GM10266 (cell line): Measurements from ENCODE around the gene MRPL16.

Experiments used
- DNase-seq: peaks from one replicate; pipeline ENCODE4 v3.0.0; 2012; ENCODE audit errors: extremely low spot score
- CTCF ChIP-seq: IDR thresholded peaks from 2 replicates; pipeline ENCODE4 v1.5.1; 2012; ENCODE audit warnings: mild to moderate bottlenecking, low read depth; ENCODE audit not compliant: control insufficient read depth, insufficient read depth; ENCODE audit errors: missing control alignments

MRPL16 gene

GRCh38 chr11:59771605-59772004 is 39.0 kb downstream of the MRPL16 start:
- no peak for TF ChIP-seq CTCF
- no peak for DNase-seq

GRCh38 chr11:59770869-59771268 is 39.7 kb downstream of the MRPL16 start:
- no peak for DNase-seq
- TF ChIP-seq CTCF, result no peak

- DNase-seq, result no peak
- no peak for TF ChIP-seq CTCF
These were observed 40.3 kb downstream of the MRPL16 start for GRCh38 chr11:59770319-59770718.

GRCh38 chr11:59769828-59770227 is 40.8 kb downstream of the MRPL16 start:
- no peak for DNase-seq
- no peak for TF ChIP-seq CTCF

- no peak for TF ChIP-seq CTCF
- DNase-seq, result no peak
These were observed 41.5 kb downstream of the MRPL16 start for GRCh38 chr11:59769111-59769510.

DNA sequence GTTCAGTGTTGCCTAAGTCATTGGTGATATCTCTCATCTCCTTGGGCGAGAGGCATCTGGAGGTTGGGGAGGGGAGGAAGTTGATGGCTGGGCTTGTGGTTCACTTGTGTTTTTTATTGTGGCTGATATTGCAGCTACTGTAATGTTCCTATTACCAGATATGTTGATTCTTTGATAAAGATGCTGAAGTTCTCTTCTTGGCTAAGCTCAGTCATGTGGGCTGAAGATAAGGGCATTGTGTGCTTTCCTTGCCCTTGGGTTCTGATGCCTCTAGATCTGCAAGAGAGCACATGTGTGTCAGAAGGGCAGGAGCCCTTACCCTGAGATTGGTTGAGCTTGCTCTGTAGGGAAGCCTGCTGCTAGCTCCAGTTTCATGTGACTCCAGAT is 43.4 kb downstream of the MRPL16 start:
- no peak for TF ChIP-seq CTCF
- DNase-seq, result no peak

DNA sequence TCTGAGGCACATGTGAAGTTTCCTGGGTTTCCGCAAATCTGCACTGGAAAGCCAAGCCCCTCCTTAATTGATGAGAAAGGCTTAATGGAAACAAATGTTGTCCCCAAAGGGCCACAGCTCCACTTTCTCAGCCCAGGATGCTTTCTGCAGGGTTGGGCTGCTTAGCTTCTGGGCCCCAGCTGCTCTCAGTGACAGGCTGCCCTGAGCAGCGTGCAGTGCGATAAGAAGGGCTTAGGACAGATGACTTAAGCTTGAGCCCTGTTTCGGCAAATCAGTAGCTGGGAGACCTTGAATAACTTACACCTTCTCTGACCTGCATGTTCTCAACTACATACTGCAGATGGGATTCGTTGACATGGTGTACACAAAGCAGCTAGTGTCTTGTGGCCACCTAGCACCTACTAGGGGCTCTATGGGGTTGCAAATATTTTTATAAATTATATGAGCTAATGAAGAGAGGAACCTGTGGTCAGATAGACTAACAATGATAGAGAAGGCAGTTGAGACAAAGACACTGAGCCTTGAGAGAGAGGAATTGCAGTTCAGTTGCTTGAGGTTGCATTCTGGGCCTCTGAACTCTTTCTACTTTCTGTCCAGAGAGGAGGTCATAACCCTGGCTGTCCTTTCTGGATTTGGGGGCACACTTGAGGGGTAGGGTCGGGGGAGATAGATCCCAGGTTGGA is 43.9 kb downstream of the MRPL16 start:
- DNase-seq, result no peak
- no peak for TF ChIP-seq CTCF
